ENCODE data around the gene TNFRSF14.
"Not testable (repeated sequence)": the region's sequence is repeated elsewhere in the genome, so short reads cannot be mapped to it uniquely, and the experiment has no call there.

The TNFRSF14 gene

DNA sequence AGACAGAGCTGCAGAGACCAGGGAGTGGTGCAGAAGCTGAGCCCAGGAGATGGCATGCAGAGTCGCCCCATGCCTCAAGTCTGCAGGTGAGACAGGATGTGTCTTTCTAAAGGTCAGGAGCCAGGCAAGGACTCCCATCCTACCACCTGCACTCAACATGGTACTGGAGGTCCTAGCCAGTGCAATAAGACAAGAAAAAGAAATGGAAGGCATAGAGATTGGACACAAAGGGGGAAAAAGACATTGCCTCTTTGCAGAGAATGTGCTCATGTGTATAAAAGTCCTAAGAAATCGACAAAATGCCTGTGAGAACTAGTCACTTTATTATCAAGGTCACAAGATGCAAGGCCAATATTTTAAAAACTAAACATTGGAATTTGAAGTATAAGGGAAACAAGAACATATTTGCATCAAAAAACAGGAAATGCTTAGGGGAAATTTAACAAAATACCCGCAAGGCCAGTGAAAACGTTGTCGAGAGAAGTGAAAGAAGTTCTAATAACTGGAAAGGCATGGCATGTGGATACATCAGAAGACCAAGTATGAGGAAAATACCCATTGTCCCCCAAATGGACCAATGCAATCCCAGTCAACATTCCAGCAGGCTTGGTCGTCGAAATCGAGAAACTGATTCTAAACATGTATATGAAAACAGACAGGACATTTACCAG, 17.2 kb downstream of the TNFRSF14 start:
- WGBS, 2 experiments (ENCODE audit: insufficient coverage in 2 of 2) = 94% methylated on average over 7 to 8 of the region's 8 CpGs
- Histone ChIP-seq H3K4me3 (ENCODE audit: extremely low read depth, insufficient read depth, low read length, poor library complexity, severe bottlenecking) (no peak overlapping the region), H3K9me3 (ENCODE audit: control insufficient read depth, low read length) (peaks cover 8% of the 10 kb centered on the region), H3K27ac (ENCODE audit: low read depth, low read length, severe bottlenecking) (no peak overlapping the region), H3K4me1 (ENCODE audit: control insufficient read depth, insufficient read depth, low read length, poor library complexity, severe bottlenecking) (peaks cover 11% of the 10 kb centered on the region), H3K36me3 (ENCODE audit: control insufficient read depth, insufficient read depth, low read length) (no peaks in the 10 kb centered on the region)

GRCh38 chr1:2574350-2574749, 18.2 kb downstream of the TNFRSF14 start:
- Histone ChIP-seq H3K4me1 (ENCODE audit: control insufficient read depth, insufficient read depth, low read length, poor library complexity, severe bottlenecking) (peaks cover 13% of the 10 kb centered on the region), H3K27ac (ENCODE audit: low read depth, low read length, severe bottlenecking) (no peak overlapping the region), H3K4me3 (ENCODE audit: extremely low read depth, insufficient read depth, low read length, poor library complexity, severe bottlenecking) (no peak overlapping the region), H3K9me3 (ENCODE audit: control insufficient read depth, low read length) (peaks cover 8% of the 10 kb centered on the region), H3K36me3 (ENCODE audit: control insufficient read depth, insufficient read depth, low read length) (no peaks in the 10 kb centered on the region)
- 88 to 93% methylated on average over 7 to 8 of the region's 9 CpGs for WGBS, 2 experiments (ENCODE audit: insufficient coverage in 2 of 2)

DNA sequence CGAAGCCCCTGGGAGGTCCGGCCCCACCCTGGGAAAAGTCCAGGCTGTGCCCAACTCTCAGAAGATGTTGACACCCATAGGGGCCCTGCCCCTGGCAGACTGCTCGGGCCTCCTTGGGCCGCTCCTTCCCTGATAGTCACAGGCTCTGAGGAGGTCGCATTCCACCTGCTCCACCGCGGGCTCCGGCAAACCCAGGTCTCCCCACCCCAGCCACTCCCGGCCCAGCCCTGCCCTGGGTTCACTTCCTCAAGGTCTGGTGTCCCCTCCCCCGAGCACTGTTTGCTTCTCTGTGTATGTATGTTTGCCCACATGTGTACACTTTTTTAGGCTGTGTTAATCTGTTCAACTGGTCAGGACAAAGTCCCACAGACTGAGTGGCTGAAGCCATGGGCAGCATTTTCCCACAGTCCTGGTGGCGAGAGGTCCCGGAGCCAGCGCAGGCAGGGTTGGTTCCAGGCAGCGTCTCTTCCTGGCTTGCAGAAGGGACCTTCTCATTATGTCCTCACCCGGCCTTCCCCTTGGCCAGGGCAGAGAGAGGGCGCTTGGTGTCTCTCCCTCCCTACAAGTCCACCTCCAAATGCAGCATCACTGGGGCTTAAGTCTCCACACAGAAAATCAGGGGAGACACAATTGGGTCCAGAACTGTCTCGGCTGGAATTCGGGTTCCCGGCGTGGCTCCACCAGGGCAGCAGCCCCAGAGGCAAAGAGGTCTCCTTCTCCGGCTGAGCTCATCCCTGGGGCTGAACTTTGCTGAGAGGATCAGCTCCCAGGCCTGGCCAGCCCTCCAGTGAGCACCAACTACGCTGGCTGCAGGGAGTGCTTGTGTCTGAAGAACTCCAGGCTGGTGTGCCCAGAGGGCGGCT, 19.9 kb downstream of the TNFRSF14 start:
- H3K27ac ChIP-seq (ENCODE audit: low read depth, low read length, severe bottlenecking) = no peak overlapping the region
- WGBS, 2 experiments (ENCODE audit: insufficient coverage in 2 of 2) = 93 to 97% methylated on average over 18 to 23 of the region's 23 CpGs
- H3K4me1 ChIP-seq (ENCODE audit: control insufficient read depth, insufficient read depth, low read length, poor library complexity, severe bottlenecking) = peaks cover 13% of the 10 kb centered on the region
- H3K4me3 ChIP-seq (ENCODE audit: extremely low read depth, insufficient read depth, low read length, poor library complexity, severe bottlenecking) = no peak overlapping the region
- H3K9me3 ChIP-seq (ENCODE audit: control insufficient read depth, low read length) = peaks cover 8% of the 10 kb centered on the region
- no peaks in the 10 kb centered on the region for H3K36me3 ChIP-seq (ENCODE audit: control insufficient read depth, insufficient read depth, low read length)

DNA sequence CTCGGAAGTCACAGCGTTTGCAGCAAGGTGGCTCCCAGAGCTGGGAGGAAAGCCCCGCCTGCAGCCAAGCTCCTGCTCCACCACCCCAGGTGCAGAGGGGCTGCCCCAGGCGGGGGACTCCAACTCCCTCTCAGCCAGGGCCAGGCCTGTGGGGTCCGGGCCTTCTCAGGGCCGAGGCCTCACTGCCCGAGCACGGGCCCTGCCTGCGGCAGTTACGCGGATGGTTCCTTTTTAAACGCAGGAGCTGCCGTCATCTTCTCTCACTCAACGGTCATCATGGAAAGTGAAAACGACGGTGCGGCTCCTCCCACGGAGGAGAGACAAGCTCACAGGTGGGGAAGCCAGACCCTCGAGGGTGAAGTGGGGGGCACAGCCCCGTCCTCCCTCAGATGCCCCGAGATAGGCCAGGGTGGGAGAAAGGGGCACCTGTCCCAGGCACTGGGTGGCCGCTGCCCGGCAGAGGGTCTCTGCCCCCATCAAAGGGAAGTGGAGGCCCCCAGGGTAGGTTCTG, 21.4 kb downstream of the TNFRSF14 start:
- H3K4me3 ChIP-seq (ENCODE audit: extremely low read depth, insufficient read depth, low read length, poor library complexity, severe bottlenecking); H3K9me3 ChIP-seq (ENCODE audit: control insufficient read depth, low read length); H3K36me3 ChIP-seq (ENCODE audit: control insufficient read depth, insufficient read depth, low read length): not testable (repeated sequence)
- Histone ChIP-seq H3K4me1 (ENCODE audit: control insufficient read depth, insufficient read depth, low read length, poor library complexity, severe bottlenecking) (peaks cover 13% of the 10 kb centered on the region), H3K27ac (ENCODE audit: low read depth, low read length, severe bottlenecking) (peak overlapping the region; percentile 45)
- WGBS, 2 experiments (ENCODE audit: insufficient coverage in 2 of 2) = 89 to 93% methylated on average over 9 to 17 of the region's 23 CpGs

- H3K27ac ChIP-seq (ENCODE audit: low read depth, low read length, severe bottlenecking) = peak overlapping the region; percentile 45
- no peaks in the 10 kb centered on the region for H3K36me3 ChIP-seq (ENCODE audit: control insufficient read depth, insufficient read depth, low read length)
- 83% methylated on average over 1 of the region's 4 CpGs; no CpG with 5 or more reads in 1 of the 2 experiments for WGBS, 2 experiments (ENCODE audit: insufficient coverage in 2 of 2)
- H3K4me1 ChIP-seq (ENCODE audit: control insufficient read depth, insufficient read depth, low read length, poor library complexity, severe bottlenecking) = peaks cover 13% of the 10 kb centered on the region
- H3K9me3 ChIP-seq (ENCODE audit: control insufficient read depth, low read length) = peaks cover 1% of the 10 kb centered on the region
- H3K4me3 ChIP-seq (ENCODE audit: extremely low read depth, insufficient read depth, low read length, poor library complexity, severe bottlenecking) = no peak overlapping the region
Measured at GRCh38 chr1:2578758-2579118, 22.6 kb downstream of the TNFRSF14 start.

DNA sequence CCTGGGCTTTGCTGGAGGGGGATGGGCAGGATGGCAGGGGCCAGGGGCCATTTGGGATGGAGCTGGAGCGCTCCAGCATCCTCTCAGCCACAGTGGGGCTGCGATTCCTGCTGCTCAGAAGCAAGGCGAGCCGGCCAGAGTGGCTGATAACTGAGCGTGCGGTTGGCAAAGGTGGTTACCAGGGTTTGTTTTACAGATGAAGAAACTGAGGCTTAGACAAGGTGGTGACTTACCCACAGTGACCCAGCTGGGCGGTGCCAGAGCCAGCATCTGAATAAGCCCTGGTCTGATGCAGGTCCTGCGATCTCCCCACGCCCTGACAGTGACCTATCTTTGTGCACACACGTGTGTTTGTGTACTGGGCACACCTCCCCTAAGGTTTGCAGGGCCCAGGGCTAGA, 24.5 kb downstream of the TNFRSF14 start:
- Histone ChIP-seq H3K4me1 (ENCODE audit: control insufficient read depth, insufficient read depth, low read length, poor library complexity, severe bottlenecking) (peaks cover 23% of the 10 kb centered on the region), H3K4me3 (ENCODE audit: extremely low read depth, insufficient read depth, low read length, poor library complexity, severe bottlenecking) (no peak overlapping the region), H3K27ac (ENCODE audit: low read depth, low read length, severe bottlenecking) (no peak overlapping the region), H3K36me3 (ENCODE audit: control insufficient read depth, insufficient read depth, low read length) (no peaks in the 10 kb centered on the region), H3K9me3 (ENCODE audit: control insufficient read depth, low read length) (no peaks in the 10 kb centered on the region)
- 85 to 93% methylated on average over 9 to 10 of the region's 10 CpGs for WGBS, 2 experiments (ENCODE audit: insufficient coverage in 2 of 2)

DNA sequence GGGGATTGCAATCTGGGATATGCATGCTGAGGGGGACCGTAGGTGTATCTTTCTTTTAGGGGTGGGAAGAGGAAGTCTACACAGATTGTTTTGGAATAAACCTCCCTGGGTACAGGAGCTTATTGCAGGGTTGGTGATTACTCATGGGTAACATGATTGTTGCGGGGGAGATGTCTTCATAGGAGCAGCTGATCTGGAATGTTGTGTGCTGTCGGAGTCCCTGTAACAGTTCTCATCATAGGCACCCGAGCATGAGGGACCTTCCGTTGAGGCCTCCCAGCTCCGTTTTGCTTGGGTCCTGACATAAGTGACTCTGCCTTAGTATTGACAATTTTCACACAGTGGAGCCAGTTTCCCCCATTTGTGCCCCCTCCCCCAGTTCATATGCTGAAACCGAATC, 26.2 kb downstream of the TNFRSF14 start:
- no peaks in the 10 kb centered on the region for H3K9me3 ChIP-seq (ENCODE audit: control insufficient read depth, low read length)
- H3K4me3 ChIP-seq (ENCODE audit: extremely low read depth, insufficient read depth, low read length, poor library complexity, severe bottlenecking) = no peak overlapping the region
- peaks cover 23% of the 10 kb centered on the region for H3K4me1 ChIP-seq (ENCODE audit: control insufficient read depth, insufficient read depth, low read length, poor library complexity, severe bottlenecking)
- H3K27ac ChIP-seq (ENCODE audit: low read depth, low read length, severe bottlenecking) = no peak overlapping the region
- no peaks in the 10 kb centered on the region for H3K36me3 ChIP-seq (ENCODE audit: control insufficient read depth, insufficient read depth, low read length)
- WGBS, 2 experiments (ENCODE audit: insufficient coverage in 2 of 2) = 88 to 92% methylated on average over 6 of the region's 7 CpGs

GRCh38 chr1:2583331-2583791, 27.2 kb downstream of the TNFRSF14 start:
- H3K27ac ChIP-seq (ENCODE audit: low read depth, low read length, severe bottlenecking) = no peak overlapping the region
- 59 to 60% methylated on average over 5 of the region's 5 CpGs for WGBS, 2 experiments (ENCODE audit: insufficient coverage in 2 of 2)
- H3K4me3 ChIP-seq (ENCODE audit: extremely low read depth, insufficient read depth, low read length, poor library complexity, severe bottlenecking) = no peak overlapping the region
- H3K9me3 ChIP-seq (ENCODE audit: control insufficient read depth, low read length) = no peaks in the 10 kb centered on the region
- no peaks in the 10 kb centered on the region for H3K36me3 ChIP-seq (ENCODE audit: control insufficient read depth, insufficient read depth, low read length)
- peaks cover 16% of the 10 kb centered on the region for H3K4me1 ChIP-seq (ENCODE audit: control insufficient read depth, insufficient read depth, low read length, poor library complexity, severe bottlenecking)

DNA sequence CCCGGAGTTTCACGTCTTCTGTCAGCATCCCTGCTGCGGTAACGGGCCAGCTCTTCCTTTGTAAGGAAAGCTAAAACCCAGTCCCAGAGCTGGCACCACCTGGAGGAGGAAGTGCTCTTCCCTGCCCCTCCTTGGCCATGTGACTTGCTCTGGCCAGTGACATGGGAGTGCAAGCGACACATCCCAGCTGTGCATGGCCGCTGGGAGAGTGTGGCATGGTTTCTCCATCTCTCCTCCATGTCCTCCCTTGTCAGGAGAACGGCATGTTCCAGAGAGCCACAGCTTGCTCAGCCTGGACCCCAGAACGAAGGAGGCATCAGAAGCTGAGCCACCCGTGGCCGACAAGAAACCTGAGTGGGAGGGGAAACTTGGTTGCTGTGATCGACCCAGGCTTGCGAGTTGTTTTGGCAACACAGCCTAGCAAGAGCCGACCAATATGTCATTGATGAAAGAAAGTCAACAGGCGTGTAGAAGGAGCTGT, 27.7 kb downstream of the TNFRSF14 start:
- H3K36me3 ChIP-seq (ENCODE audit: control insufficient read depth, insufficient read depth, low read length) = no peaks in the 10 kb centered on the region
- no peak overlapping the region for H3K27ac ChIP-seq (ENCODE audit: low read depth, low read length, severe bottlenecking)
- H3K9me3 ChIP-seq (ENCODE audit: control insufficient read depth, low read length) = no peaks in the 10 kb centered on the region
- peaks cover 14% of the 10 kb centered on the region for H3K4me1 ChIP-seq (ENCODE audit: control insufficient read depth, insufficient read depth, low read length, poor library complexity, severe bottlenecking)
- WGBS, 2 experiments (ENCODE audit: insufficient coverage in 2 of 2) = 79 to 85% methylated on average over 12 to 14 of the region's 14 CpGs
- no peak overlapping the region for H3K4me3 ChIP-seq (ENCODE audit: extremely low read depth, insufficient read depth, low read length, poor library complexity, severe bottlenecking)

- Histone ChIP-seq H3K36me3 (ENCODE audit: control insufficient read depth, insufficient read depth, low read length) (no peaks in the 10 kb centered on the region), H3K9me3 (ENCODE audit: control insufficient read depth, low read length) (no peaks in the 10 kb centered on the region), H3K27ac (ENCODE audit: low read depth, low read length, severe bottlenecking) (no peak overlapping the region), H3K4me3 (ENCODE audit: extremely low read depth, insufficient read depth, low read length, poor library complexity, severe bottlenecking) (peak overlapping the region; percentile 85), H3K4me1 (ENCODE audit: control insufficient read depth, insufficient read depth, low read length, poor library complexity, severe bottlenecking) (peaks cover 14% of the 10 kb centered on the region)
- WGBS, 2 experiments (ENCODE audit: insufficient coverage in 2 of 2) = 81 to 90% methylated on average over 10 to 12 of the region's 12 CpGs
Measured at GRCh38 chr1:2584686-2585317, 28.6 kb downstream of the TNFRSF14 start.
